GM12878 (cell line): ENCODE data around the gene PSME3IP1. TPM values are rescaled to one million over a fixed set of nuclear protein-coding genes. Genes with fewer than 3 reads are reported as not detected.

Experiments used
- ATAC-seq: fragments of 200-7000 bp; cut with Tn5 transposase; 3 replicates; pipeline ENCODE4 v1.9.1; 2020; ENCODE audit warnings: mild to moderate bottlenecking, moderate library complexity
- BruUV-seq: library from RNA; stranded (reverse); fragments of 400-500 nt; replicated peaks from 2 replicates; lab custom pipeline; 2021; lab: Mats Ljungman, UMichigan
- CTCF ChIA-PET: fragments of 300-600 bp; sonication (Branson Sonifier 250); formaldehyde crosslinking; extraction: SDS; loops from one replicate; lab custom pipeline; 2021; ENCODE audit warnings: inconsistent platforms; lab: Yijun Ruan, JAX
- POLR2A ChIA-PET: fragments of 350-600 bp; formaldehyde crosslinking; extraction: SDS; loops from one replicate; lab custom pipeline; 2021; ENCODE audit warnings: inconsistent platforms; lab: Charles Lee
- RAD21 ChIA-PET: fragments of 300-600 bp; sonication (Branson Sonifier 250); formaldehyde crosslinking; loops from one replicate; lab custom pipeline; 2023; ENCODE audit warnings: antibody characterized with exemption; ENCODE audit not compliant: unreplicated experiment; lab: Charles Lee
- SMC1A ChIA-PET: fragments of 300-600 bp; sonication (Branson Sonifier 250); formaldehyde crosslinking; loops from one replicate; lab custom pipeline; 2023; ENCODE audit not compliant: unreplicated experiment, uncharacterized antibody; lab: Charles Lee
- DNase-seq: peaks from one replicate; pipeline ENCODE4 v3.0.0-alpha.2; 2011; ENCODE audit warnings: low read depth, low spot score
- FAIRE-seq: peaks from 3 replicates; lab custom pipeline; 2011; peaks lifted over from hg19 to GRCh38; lab: Jason Lieb, UNC
- H2AFZ ChIP-seq: 2 replicates; pipeline ENCODE4 v1.6.0; 2011; ENCODE audit warnings: low read depth, low read length, control low read depth; ENCODE audit not compliant: control insufficient read depth
- H3K27ac ChIP-seq: 2 replicates; pipeline ENCODE4 v1.5.1; 2011; ENCODE audit warnings: control low read depth; ENCODE audit not compliant: control insufficient read depth, insufficient read depth
- H3K27me3 ChIP-seq, 2 experiments: replicated peaks in 1 of 2; 2 replicates each; pipeline versions ENCODE4 v1.6.0 to v1.6.1; 2011; ENCODE audit warnings: low read length in 1 of 2; ENCODE audit not compliant: control insufficient read depth in 2 of 2, insufficient read depth in 2 of 2
- H3K36me3 ChIP-seq, 2 experiments: 2 replicates each; pipeline ENCODE4 v1.5.1; 2011; ENCODE audit warnings: low read length in 1 of 2; ENCODE audit not compliant: control insufficient read depth in 2 of 2, insufficient read depth in 2 of 2
- H3K4me1 ChIP-seq: 2 replicates; pipeline ENCODE4 v1.6.1; 2011; ENCODE audit warnings: mild to moderate bottlenecking, low read length, moderate library complexity, mixed read lengths; ENCODE audit not compliant: control insufficient read depth, insufficient read depth
- H3K4me2 ChIP-seq: 2 replicates; pipeline ENCODE4 v1.6.0; 2011; ENCODE audit warnings: control low read depth; ENCODE audit not compliant: control insufficient read depth, insufficient read depth
- H3K4me3 ChIP-seq: fragments of 200-600 bp; sonication (generic); 2 replicates; pipeline ENCODE4 v1.5.1; 2016
- H3K79me2 ChIP-seq: 2 replicates; pipeline ENCODE4 v1.6.0; 2011; ENCODE audit warnings: low read length; ENCODE audit not compliant: control insufficient read depth, insufficient read depth
- H3K9ac ChIP-seq: 2 replicates; pipeline ENCODE4 v1.8.0; 2011; ENCODE audit warnings: low read length, control low read depth, mixed read lengths; ENCODE audit not compliant: control insufficient read depth, insufficient read depth
- H3K9me3 ChIP-seq: replicated peaks from 3 replicates; pipeline ENCODE4 v1.5.1; 2011; ENCODE audit warnings: mild to moderate bottlenecking, low read length; ENCODE audit not compliant: control insufficient read depth, insufficient read depth
- H4K20me1 ChIP-seq: 2 replicates; pipeline ENCODE4 v1.6.0; 2011; ENCODE audit not compliant: control insufficient read depth, insufficient read depth
- ATF7 ChIP-seq: fragments of 450-650 bp; IDR thresholded peaks from 2 replicates; pipeline ENCODE4 v1.6.1; 2016; ENCODE audit warnings: low read depth, mild to moderate bottlenecking
- BMI1 ChIP-seq: fragments of 450-650 bp; IDR thresholded peaks from 2 replicates; pipeline ENCODE4 v1.6.1; 2016; ENCODE audit warnings: mild to moderate bottlenecking, moderate library complexity, borderline replicate concordance
- HDAC2 ChIP-seq: fragments of 200-600 bp; sonication (generic); IDR thresholded peaks from 2 replicates; pipeline ENCODE4 v1.6.1; 2017
- HDAC6 ChIP-seq: fragments of 200-600 bp; sonication (generic); IDR thresholded peaks from one replicate; pipeline ENCODE4 v1.8.0; 2017; ENCODE audit warnings: antibody characterized with exemption; ENCODE audit not compliant: unreplicated experiment
- HDGF ChIP-seq: fragments of 450-650 bp; IDR thresholded peaks from 2 replicates; pipeline ENCODE4 v1.6.1; 2016; ENCODE audit warnings: antibody characterized with exemption
- KDM1A ChIP-seq: fragments of 200-600 bp; sonication (generic); IDR thresholded peaks from 2 replicates; pipeline ENCODE4 v1.6.1; 2016; ENCODE audit warnings: borderline replicate concordance
- RBBP5 ChIP-seq: fragments of 200-600 bp; sonication (generic); conservative IDR thresholded peaks from 2 replicates; pipeline ENCODE4 v1.6.1; 2016
- RCOR1 ChIP-seq: conservative IDR thresholded peaks from 2 replicates; pipeline ENCODE4 v1.6.1; 2012; ENCODE audit warnings: low read depth, low read length, improper control_type of control experiment
- TAF1 ChIP-seq: IDR thresholded peaks from 2 replicates; pipeline ENCODE4 v1.6.1; 2011; ENCODE audit warnings: mild to moderate bottlenecking, low read depth, low read length, borderline replicate concordance
- ZNF207 ChIP-seq: fragments of 450-650 bp; IDR thresholded peaks from 2 replicates; pipeline ENCODE4 v1.6.1; 2014; ENCODE audit warnings: antibody characterized with exemption, mild to moderate bottlenecking, borderline replicate concordance
- ZZZ3 ChIP-seq: IDR thresholded peaks from 2 replicates; pipeline ENCODE4 v1.6.1; 2011; ENCODE audit warnings: low read depth; ENCODE audit not compliant: control insufficient read depth, insufficient read length
- WGBS: methylation state at CpG from one replicate; pipeline ENCODE4 v1.1.6; 2016; ENCODE audit warnings: low lambda C conversion rate; ENCODE audit not compliant: insufficient replicate concordance, insufficient coverage; ENCODE audit errors: missing lambda C conversion rate; 5-methylcytosine and 5-hydroxymethylcytosine counted together
- in situ Hi-C: fragments of 300-500 bp; cut with MboI; formaldehyde crosslinking; loops from 9 replicates; pipeline ENCODE4 v1.14.3; 2018; ENCODE audit warnings: mixed read lengths
- intact Hi-C: fragments of 100-400 bp; cut with micrococcal nuclease; formaldehyde crosslinking; loops from one replicate; pipeline ENCODE4 v1.14.2; 2022; ENCODE audit not compliant: unreplicated experiment
- polyA plus RNA-seq, 11 experiments: library from polyadenylated mRNA; depleted of rRNA in 4 of 11; unstranded in 6 of 11; stranded (reverse) in 5 of 11; fragments of >200 nt; fragmentation: Nextera tagmentation in 4 of 11; fragmentation: Illumina TruSeq in 1 of 11; extraction: Ambion mirVana in 4 of 11; extraction: Trizol in 1 of 11; gene quantifications; 1 replicate in 1 of 11; 2 replicates in 10 of 11; pipeline versions ENCODE4 v1.2.1 to v1.2.3, GENCODE V29; 2011 to 2016; ENCODE audit warnings: inconsistent platforms in 2 of 11, missing spikeins in 2 of 11, low read depth in 1 of 11
- total RNA-seq, 4 experiments: library from RNA; depleted of rRNA in 3 of 4; stranded (reverse); fragments of >200 nt in 3 of 4; fragmentation: Illumina TruSeq in 1 of 4; extraction: Trizol in 1 of 4; gene quantifications; 2 replicates each; pipeline versions ENCODE4 v1.2.1 to v1.2.3, GENCODE V29; 2013 to 2021
- TF ChIP-seq, protein P1 (sequence below): fragments of 450-650 bp; IDR thresholded peaks from 2 replicates; pipeline ENCODE4 v1.6.1; 2016; ENCODE audit warnings: mild to moderate bottlenecking, moderate library complexity, borderline replicate concordance
- TF ChIP-seq, protein P2 (sequence below): fragments of 450-650 bp; IDR thresholded peaks from 2 replicates; pipeline ENCODE4 v1.6.1; 2014; ENCODE audit warnings: mild to moderate bottlenecking

PSME3IP1 gene
- total and polyA plus RNA-seq, 10 of the 15 experiments (the other 5 are each of a cell fraction or from before 2014, with no cell fraction given): 67.9 to 174 (median 111) TPM

DNA sequence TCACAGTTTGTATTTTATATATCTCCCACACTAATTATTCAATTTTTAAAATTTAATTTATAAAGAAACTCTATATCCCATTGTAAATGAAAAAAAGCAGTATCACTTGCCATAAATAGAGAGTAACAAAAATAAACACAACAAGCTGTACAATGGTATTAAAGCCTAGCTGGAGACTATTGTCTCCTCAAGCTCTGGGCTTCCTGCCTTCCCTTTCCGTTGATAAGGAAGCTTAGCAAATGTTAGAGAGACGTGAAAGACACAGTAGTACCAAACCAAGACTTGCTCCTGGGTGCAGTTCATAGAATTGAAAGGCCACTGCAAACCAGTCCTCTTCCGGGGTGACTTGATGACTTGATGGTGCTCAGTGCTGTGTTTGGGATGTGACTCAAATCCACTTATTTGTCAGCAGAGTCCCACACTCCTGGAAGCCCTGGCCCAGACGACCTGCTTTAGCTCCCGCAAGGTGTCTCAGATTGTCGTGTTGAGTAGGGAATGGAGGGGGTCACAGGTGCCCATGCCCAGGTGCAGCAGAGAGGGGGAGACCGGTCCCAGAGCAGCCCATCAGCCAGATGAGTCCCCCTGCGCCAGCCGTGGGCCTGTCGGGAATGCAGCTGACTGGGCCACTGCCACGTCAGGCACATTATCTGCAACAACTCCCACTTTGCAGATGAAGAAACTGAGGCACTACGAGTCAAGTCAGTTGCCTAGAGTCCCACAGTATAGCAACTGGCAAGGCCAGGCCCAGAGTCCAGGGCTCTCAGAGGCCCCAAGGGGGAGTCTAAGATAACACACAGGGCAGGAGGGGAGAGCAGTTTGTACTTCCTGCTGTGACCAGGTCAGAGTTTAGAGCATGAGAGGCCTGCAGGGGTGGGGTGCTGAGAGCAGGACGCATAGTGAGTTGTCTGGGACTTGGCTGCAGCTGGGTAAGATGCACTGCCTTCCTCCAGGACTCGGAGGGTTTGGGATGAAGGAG, 40.5 kb downstream of the PSME3IP1 start:
- H3K9ac ChIP-seq: no peak overlapping the region
- in situ Hi-C loops (no loop called here), intact Hi-C loops (no loop called here)
- DNase-seq: no peak
- H3K9me3 ChIP-seq: no peaks in the 10 kb centered on the region
- H3K27me3 ChIP-seq: no peaks in the 10 kb centered on the region
- H3K4me2 ChIP-seq: no peak overlapping the region
- 64% methylated on average over 14 of the region's 14 CpGs for WGBS
- ChIA-PET POLR2A (interaction anchor here (0.6 kb wide), 1 partner anchor 19 kb away, joined by 4 read pairs; no protein-coding TSS in a partner anchor), RAD21 (no interaction called here), CTCF (interaction anchor here (1.3 kb wide), 2 partner anchors 18 to 53 kb away, joined by 5 read pairs; partner anchors contain the start of gene CPNE2), SMC1A (interaction anchor here (1.0 to 1.4 kb wide), 2 partner anchors 9 to 22 kb away, joined by 3 read pairs; no protein-coding TSS in a partner anchor)
- H3K4me1 ChIP-seq: peaks cover 26% of the 10 kb centered on the region
- H3K4me3 ChIP-seq: no peak overlapping the region
- H3K79me2 ChIP-seq: no peaks in the 10 kb centered on the region
- BruUV-seq: no TSS peak
- H3K27ac ChIP-seq: no peak overlapping the region
- H3K36me3 ChIP-seq: peaks cover 0 to 2% of the 10 kb centered on the region in 2 experiments; a peak in 2 of 4 replicates
- ATAC-seq: no peak
- no peaks in the 10 kb centered on the region for H4K20me1 ChIP-seq
- no peak for TF ChIP-seq RCOR1
- TF ChIP-seq HDGF: no peak
- no peak for TF ChIP-seq KDM1A
- TF ChIP-seq, protein P1, sequence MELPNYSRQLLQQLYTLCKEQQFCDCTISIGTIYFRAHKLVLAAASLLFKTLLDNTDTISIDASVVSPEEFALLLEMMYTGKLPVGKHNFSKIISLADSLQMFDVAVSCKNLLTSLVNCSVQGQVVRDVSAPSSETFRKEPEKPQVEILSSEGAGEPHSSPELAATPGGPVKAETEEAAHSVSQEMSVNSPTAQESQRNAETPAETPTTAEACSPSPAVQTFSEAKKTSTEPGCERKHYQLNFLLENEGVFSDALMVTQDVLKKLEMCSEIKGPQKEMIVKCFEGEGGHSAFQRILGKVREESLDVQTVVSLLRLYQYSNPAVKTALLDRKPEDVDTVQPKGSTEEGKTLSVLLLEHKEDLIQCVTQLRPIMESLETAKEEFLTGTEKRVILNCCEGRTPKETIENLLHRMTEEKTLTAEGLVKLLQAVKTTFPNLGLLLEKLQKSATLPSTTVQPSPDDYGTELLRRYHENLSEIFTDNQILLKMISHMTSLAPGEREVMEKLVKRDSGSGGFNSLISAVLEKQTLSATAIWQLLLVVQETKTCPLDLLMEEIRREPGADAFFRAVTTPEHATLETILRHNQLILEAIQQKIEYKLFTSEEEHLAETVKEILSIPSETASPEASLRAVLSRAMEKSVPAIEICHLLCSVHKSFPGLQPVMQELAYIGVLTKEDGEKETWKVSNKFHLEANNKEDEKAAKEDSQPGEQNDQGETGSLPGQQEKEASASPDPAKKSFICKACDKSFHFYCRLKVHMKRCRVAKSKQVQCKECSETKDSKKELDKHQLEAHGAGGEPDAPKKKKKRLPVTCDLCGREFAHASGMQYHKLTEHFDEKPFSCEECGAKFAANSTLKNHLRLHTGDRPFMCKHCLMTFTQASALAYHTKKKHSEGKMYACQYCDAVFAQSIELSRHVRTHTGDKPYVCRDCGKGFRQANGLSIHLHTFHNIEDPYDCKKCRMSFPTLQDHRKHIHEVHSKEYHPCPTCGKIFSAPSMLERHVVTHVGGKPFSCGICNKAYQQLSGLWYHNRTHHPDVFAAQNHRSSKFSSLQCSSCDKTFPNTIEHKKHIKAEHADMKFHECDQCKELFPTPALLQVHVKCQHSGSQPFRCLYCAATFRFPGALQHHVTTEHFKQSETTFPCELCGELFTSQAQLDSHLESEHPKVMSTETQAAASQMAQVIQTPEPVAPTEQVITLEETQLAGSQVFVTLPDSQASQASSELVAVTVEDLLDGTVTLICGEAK: no peak
- TF ChIP-seq, protein P2, sequence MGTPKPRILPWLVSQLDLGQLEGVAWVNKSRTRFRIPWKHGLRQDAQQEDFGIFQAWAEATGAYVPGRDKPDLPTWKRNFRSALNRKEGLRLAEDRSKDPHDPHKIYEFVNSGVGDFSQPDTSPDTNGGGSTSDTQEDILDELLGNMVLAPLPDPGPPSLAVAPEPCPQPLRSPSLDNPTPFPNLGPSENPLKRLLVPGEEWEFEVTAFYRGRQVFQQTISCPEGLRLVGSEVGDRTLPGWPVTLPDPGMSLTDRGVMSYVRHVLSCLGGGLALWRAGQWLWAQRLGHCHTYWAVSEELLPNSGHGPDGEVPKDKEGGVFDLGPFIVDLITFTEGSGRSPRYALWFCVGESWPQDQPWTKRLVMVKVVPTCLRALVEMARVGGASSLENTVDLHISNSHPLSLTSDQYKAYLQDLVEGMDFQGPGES: no peak
- TF ChIP-seq ZNF207: no peak
- no peak for TF ChIP-seq RBBP5
- TF ChIP-seq BMI1: no peak
- no peak for TF ChIP-seq TAF1
- no peak for TF ChIP-seq ZZZ3
- no peak for TF ChIP-seq HDAC6
- no peak for TF ChIP-seq ATF7
- TF ChIP-seq HDAC2: no peak
- no peak for FAIRE-seq
- H2AFZ ChIP-seq: no peak overlapping the region
